ENCODE results near the gene C4orf50. TPM values are rescaled to one million over a fixed set of nuclear protein-coding genes. Genes with fewer than 3 reads are reported as not detected.

The C4orf50 gene
- total and polyA plus RNA-seq, 2 of the 4 experiments (the other 2 are of a cell fraction): not detected

DNA sequence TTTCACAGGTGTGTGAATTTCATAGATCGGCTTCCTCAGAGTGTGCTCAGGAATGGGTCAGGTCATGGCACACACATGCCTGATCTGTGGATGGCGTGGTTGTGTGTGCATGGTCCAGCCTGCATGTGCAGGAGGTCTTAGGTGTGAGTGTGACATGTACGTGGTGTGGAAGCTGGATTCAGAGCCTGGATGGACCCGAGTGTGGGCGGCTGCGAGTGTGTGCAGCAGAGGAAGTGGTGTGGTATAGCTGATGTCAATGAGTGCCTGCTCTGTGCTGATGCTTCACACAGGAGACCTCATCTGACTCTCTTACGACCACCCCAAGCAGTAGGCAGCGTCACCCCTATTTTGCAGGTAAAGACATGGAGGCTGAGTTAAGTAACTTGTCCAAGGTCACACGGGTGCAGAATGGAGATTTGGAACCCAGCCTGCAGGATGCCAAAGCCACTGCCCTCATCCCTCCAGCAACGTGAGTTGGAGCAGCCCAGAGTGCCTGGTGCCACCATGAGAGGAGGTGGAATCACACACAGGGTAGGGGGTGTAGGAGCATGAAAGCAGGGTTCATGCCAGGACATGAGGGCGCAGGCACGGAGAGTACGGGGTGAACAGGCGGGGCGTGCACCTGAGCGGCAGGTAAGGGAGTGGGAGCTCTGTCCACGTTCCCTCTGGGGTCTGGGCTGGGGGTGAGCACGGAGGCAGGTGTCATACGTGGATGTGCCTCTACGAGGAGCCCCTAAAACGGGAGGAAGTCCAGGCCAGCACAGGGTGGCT is 24.2 kb upstream of the C4orf50 start:
- no peaks in the 10 kb centered on the region for H3K36me3 ChIP-seq (ENCODE audit: control insufficient read depth, insufficient read depth, low read length)
- no peak overlapping the region for H3K4me3 ChIP-seq (ENCODE audit: insufficient read depth, low read depth, low read length)
- no peak overlapping the region for H2BK5ac ChIP-seq (ENCODE audit: low read depth, low read length, poor library complexity, severe bottlenecking)
- H3K56ac ChIP-seq (ENCODE audit: extremely low read depth, insufficient read depth, low read length): no peak overlapping the region
- H2BK20ac ChIP-seq (ENCODE audit: low read depth, low read length): no peak overlapping the region
- H4K5ac ChIP-seq (ENCODE audit: low read depth, low read length): no peak overlapping the region
- no peak overlapping the region for H2BK120ac ChIP-seq (ENCODE audit: low read depth, low read length)
- no peaks in the 10 kb centered on the region for H3K9me1 ChIP-seq (ENCODE audit: insufficient read depth, low read length)
- H3K4me1 ChIP-seq (ENCODE audit: control insufficient read depth, insufficient read depth, low read length): no peaks in the 10 kb centered on the region
- no peak overlapping the region for H2AFZ ChIP-seq (replicated peaks; ENCODE audit: low read length, poor library complexity)
- H3K4ac ChIP-seq (ENCODE audit: low read depth, low read length): no peak overlapping the region
- no peak overlapping the region for H2AK9ac ChIP-seq (replicated peaks; ENCODE audit: low read depth, low read length, poor library complexity)
- H4K20me1 ChIP-seq (ENCODE audit: insufficient read depth, low read length): no peaks in the 10 kb centered on the region
- H3K9me3 ChIP-seq (ENCODE audit: control insufficient read depth, insufficient read depth, low read length): peaks cover 2% of the 10 kb centered on the region; the same call in 1 of the 2 replicates
- TF ChIP-seq FOS (IDR thresholded peaks at IDR 0.05; ENCODE audit: low read depth, low read length) (no peak), SMC3 (IDR thresholded peaks at IDR 0.05; ENCODE audit: low read depth, low read length) (no peak), MAFK (IDR thresholded peaks at IDR 0.05; ENCODE audit: low read depth, low read length) (no peak), RAD21 (IDR thresholded peaks at IDR 0.05; ENCODE audit: low read length) (no peak), CHD1 (IDR thresholded peaks at IDR 0.05; ENCODE audit: low read depth, low read length) (no peak), POLR2A (IDR thresholded peaks at IDR 0.05; ENCODE audit: low read depth, low read length) (no peak), BHLHE40 (IDR thresholded peaks at IDR 0.05; ENCODE audit: low read depth, low read length) (no peak), ELK1 (IDR thresholded peaks at IDR 0.05; ENCODE audit: borderline replicate concordance, low read depth, low read length) (no peak), MAZ (IDR thresholded peaks at IDR 0.05; ENCODE audit: borderline replicate concordance, low read depth, low read length) (no peak), CEBPB (IDR thresholded peaks at IDR 0.05; ENCODE audit: low read depth, low read length) (no peak)
- TF ChIP-seq, protein P1, sequence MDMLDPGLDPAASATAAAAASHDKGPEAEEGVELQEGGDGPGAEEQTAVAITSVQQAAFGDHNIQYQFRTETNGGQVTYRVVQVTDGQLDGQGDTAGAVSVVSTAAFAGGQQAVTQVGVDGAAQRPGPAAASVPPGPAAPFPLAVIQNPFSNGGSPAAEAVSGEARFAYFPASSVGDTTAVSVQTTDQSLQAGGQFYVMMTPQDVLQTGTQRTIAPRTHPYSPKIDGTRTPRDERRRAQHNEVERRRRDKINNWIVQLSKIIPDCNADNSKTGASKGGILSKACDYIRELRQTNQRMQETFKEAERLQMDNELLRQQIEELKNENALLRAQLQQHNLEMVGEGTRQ (IDR thresholded peaks at IDR 0.05; ENCODE audit: low read depth, low read length): no peak
- intact Hi-C loops (cut with micrococcal nuclease) (no loop called here), dilution Hi-C loops (cut with HindIII; ENCODE audit: low sequenced_read_pairs, unreplicated experiment) (no loop called here), in situ Hi-C loops (cut with MboI; ENCODE audit: low sequenced_read_pairs) (loop anchor here (25.0 kb wide), 2 partner anchors 95 to 395 kb away; no protein-coding TSS in a partner anchor)
- BruUV-seq (replicated peaks): no TSS peak
- H3K14ac ChIP-seq (replicated peaks; ENCODE audit: low read depth, low read length): no peak overlapping the region
- H3K4me2 ChIP-seq (ENCODE audit: low read depth, low read length): no peak overlapping the region
- H4K91ac ChIP-seq (ENCODE audit: insufficient read depth, low read depth, low read length): no peak overlapping the region
- H3K79me1 ChIP-seq (ENCODE audit: low read depth in 1 of 2, low read length in 2 of 2): no peaks in the 10 kb centered on the region
- no peak for ATAC-seq (ENCODE audit: low read depth)
- ChIA-PET CTCF (no interaction called here), POLR2A (ENCODE audit: unreplicated experiment) (no interaction called here)
- H2BK15ac ChIP-seq (ENCODE audit: low read depth, low read length): no peak overlapping the region
- no peaks in the 10 kb centered on the region for H3K27me3 ChIP-seq (ENCODE audit: control insufficient read depth, insufficient read depth, low read length)
- H3K23ac ChIP-seq (ENCODE audit: low read depth, low read length): no peak overlapping the region
- DNase-seq: no peak
- no peak overlapping the region for H4K8ac ChIP-seq (ENCODE audit: low read depth in 2 of 2, low read length in 2 of 2)
- no CpG with 5 or more reads among the region's 21 CpGs for WGBS, 2 experiments (ENCODE audit: extremely low coverage in 2 of 2, insufficient read length in 1 of 2)
- no peak overlapping the region for H3K27ac ChIP-seq (ENCODE audit: insufficient read depth, low read length)
- no peak overlapping the region for H3K9ac ChIP-seq (ENCODE audit: low read depth, low read length)
- H2AK5ac ChIP-seq (ENCODE audit: low read depth, low read length): no peak overlapping the region
- H3K18ac ChIP-seq (ENCODE audit: low read depth, low read length): no peak overlapping the region

Data from IMR-90 (cell line).